Measurements from ENCODE around the gene MYRIP. TPM values are rescaled to one million over a fixed set of nuclear protein-coding genes. Genes with fewer than 3 reads are reported as not detected.

The MYRIP gene
- total and polyA plus RNA-seq, 2 experiments from 2014 or later, result 1.5 to 1.8 TPM

- no peak for TF ChIP-seq ZNF462 (CRISPR knock-in tag; IDR thresholded peaks at IDR 0.05)
- TF ChIP-seq NANOG (IDR thresholded peaks at IDR 0.05; ENCODE audit: borderline replicate concordance), result no peak
- TF ChIP-seq ZNF114 (CRISPR knock-in tag; IDR thresholded peaks at IDR 0.05), result no peak
- no peak for TF ChIP-seq STAT1 (IDR thresholded peaks at IDR 0.05; ENCODE audit: unreplicated experiment)
- TF ChIP-seq REST (IDR thresholded peaks at IDR 0.05; ENCODE audit: unreplicated experiment), result no peak
- TF ChIP-seq JUNB (IDR thresholded peaks at IDR 0.05; ENCODE audit: unreplicated experiment), result no peak
- no peak for TF ChIP-seq ETS1 (IDR thresholded peaks at IDR 0.05)
- TF ChIP-seq CTCF (conservative IDR thresholded peaks at IDR 0.05; ENCODE audit: low read depth in 2 of 2), result no peak
Observed at GRCh38 chr3:40213556-40213955, 404.1 kb downstream of the MYRIP start (continued).
